GM21723 (cell line): ENCODE results near the gene TXN.

ENCODE experiments used
- ATAC-seq: cut with Tn5 transposase; IDR thresholded peaks from one replicate; pipeline ENCODE4 v1.9.1; 2021; ENCODE audit warnings: mild to moderate bottlenecking, moderate library complexity; ENCODE audit not compliant: unreplicated experiment

Gene TXN

DNA sequence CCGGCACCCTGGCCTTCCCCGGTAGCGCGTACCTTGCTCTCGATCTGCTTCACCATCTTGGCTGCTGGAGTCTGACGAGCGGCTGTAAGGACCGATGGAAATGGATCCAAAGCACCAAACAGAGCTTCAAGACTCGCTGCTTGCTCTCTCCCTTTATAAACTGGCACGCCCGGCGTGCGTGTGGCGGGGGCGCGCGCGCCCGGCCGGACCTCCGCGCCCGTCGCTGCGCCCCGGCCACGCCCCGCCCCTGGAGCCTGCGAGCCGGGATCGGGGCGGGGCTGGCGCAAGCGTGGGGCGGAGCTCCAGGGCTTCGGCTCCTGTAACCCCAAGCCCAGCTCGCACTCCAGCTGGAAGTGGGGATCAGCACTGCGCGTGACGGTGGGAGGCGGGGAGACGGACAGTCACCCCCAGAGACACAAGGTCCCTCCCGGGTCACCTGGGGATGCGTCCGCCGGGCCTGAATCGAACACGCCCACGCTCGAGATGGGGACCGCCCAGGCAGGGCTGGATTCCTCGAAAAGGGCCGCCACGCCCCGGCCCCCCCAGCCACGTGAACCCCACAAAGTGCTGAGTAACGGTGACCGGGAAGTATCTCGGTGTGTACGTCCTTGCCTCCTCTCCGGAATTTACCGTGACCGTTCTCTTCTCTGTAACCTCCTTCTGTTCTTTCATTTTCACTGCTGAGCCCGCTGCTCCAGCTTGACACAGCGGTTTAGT is at the start of gene TXN:
TSS of gene TXN (minus strand) at position 128 of the 717 bp plus-strand sequence. CDS start at position 56, 72 bp downstream.
- peak; percentile 70 for ATAC-seq

DNA sequence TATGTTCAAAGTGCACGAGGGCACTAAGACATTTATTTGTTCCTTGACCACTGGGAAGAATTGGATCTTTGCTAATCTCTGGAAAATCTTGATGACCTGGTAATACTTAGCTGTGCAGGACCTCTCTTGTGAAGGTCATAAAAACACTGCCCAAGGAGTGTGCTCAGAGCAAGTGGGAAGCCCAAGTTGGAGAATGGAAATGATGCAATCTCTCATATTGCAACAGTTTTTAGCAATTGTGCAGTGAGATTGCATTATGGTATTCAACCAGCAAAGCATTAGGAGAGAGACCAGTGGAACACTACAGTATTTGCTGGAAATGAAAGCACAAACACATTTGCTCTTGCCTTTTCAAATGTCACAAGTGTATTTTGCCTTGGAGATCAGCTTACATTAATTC is 46.8 kb upstream of the TXN start:
- no peak for ATAC-seq

DNA sequence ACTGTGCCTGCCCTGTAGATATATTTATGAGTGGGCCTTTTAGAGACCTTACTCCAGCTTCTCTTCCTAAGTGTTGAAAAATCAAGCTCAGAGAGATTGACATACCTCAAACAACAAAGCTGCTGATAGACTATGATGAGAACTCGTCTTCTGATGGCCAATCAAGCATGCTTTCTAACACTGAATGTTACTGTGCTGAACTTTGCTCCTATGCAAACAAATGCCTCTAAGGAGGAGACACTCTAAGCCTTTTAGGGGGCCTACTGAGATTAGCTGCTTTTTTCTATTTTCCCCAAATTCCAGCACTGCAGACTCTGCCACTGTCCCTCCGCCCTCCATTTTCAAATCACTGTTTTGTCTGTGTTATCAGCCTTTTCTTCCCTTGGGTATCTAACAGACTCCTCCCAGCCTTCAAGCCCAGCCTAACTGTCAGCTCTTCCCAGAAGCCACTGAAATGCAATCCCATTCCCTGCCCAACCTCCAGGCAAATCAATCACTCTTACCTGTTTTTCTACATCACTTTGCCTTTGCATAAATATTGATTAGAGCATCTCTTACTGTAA is 41.8 kb upstream of the TXN start:
- ATAC-seq = no peak

DNA sequence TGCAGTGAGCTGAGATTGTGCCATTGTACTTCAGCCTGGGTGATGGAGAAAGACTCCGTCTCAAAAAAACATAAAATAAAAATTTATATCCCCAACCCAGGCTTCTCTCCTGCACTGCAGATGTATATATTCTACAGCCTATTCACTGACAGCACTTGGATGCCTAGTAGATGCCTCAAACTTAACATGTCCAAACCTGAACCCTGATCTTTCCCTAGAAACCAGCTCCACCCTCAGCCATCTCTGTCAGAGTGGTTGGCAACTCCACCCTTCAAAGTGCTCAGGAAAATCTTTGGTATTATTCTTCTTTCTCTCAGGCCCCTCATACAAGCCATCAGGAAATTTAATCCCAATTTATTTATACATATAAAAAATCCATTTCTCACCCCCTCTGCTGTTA is 36.9 kb upstream of the TXN start:
- no peak for ATAC-seq

DNA sequence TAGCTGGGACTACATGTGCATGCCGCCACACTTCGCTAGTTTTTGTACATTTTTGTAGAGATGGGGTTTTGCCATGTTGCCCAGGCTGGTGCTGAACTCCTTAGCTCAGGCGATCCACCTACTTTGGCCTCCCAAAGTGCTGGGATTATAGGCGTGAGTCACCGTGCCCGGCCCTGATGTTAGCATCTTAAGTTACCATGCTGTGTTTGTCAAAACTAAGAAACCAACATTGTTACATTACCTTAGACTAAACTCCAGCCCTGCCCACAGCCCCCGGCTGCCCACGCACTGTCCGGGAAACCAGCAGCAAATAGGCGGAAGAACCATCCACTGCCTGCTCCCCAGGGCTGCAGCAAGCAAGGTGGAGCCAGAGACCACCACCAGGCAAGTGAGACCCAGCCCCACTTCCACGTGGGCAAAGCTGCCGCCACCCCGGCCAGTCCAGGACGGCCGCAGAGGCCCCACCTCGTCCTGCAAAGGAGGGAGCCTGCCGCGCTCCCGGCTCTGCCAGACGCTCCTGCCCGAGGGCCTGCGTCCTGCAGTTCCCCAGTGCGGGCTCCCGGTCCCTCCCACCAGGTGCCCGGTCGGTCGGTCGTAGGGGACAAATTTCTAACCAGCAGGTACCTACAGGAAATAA is 35.7 kb upstream of the TXN start:
- ATAC-seq = no peak

DNA sequence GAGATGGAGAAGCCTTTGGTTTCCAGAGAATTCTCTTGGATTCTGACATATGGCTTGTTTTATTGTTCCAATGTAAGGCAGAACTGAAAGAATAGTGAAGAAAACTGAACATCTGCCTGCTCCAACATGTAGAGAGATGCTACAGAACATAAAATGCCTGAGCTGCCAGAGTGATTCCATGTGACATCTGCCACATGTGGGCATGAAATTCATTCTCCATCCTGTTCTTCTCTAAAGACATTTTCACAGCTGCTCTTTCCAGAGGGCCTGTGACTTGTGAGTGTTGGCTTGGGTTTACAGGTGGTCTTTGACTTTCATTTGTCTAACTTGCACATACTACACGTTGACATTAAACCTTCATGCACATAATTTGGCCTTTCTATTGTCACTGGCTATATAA is 33.7 kb upstream of the TXN start:
- no peak for ATAC-seq

DNA sequence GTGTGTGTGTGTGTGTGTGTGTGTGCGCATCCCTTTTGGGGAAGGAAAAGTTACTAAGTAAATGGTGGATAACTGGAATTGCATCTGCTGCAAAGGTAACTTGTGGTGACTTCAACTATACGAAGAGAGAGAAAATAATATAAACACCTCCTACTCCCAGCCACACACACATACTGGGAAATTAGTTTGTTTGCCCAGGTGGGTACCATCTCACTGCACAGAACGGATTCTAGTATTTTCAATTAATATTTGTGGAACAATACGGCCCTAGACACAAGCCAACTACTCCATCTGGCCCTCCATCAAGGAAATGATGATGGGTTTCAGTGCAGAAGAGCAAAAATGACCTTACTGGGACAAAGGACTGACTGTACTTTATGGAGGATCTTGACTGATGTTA is 32.2 kb upstream of the TXN start:
- ATAC-seq = no peak

DNA sequence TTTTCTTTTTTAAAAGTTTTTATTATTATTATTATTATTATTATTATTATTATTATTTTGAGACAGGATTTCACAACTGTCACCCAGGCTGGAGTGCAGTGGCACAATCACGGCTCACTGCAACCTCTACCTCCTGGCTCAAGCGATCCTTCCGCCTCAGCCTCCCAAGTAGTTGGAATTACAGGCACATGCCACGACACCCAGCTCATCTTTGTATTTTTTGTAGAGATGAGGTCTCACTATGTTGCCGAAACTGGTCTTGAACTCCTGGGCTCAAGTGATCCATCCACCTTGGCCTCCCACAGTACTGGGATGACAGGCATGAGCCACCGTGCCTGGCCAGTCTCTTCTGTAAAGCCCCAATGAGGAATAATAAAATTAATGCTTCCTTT is 31.0 kb upstream of the TXN start:
- no peak for ATAC-seq

DNA sequence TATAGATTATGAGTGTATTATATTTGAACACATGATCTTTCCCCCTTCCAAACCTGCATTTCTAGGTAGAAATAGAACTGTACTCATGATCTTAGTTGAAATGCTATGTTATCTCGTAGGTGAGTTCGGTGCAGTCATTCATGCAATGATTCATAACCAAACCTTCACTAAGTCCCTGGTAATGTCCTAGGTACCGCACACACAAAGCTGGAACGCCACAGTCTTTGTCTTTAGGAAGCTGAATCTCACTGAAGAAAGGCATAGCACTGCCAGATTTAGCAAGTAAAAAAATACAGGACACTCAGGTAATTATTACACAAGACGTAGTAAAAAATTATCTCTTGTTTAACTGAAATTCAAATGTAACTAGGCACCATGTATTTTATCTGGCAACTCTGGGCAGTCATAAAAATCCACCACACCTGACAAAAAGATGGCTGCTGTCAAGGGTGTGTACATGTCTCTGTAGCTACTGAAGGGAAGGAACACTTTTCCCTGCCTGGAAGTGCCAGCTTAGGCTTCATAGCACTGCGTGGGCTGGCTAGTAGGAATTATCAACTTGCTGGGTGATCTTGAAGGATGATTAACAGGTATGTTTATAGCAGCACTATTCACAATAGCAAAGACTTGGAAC is 28.0 kb upstream of the TXN start:
- no peak for ATAC-seq

DNA sequence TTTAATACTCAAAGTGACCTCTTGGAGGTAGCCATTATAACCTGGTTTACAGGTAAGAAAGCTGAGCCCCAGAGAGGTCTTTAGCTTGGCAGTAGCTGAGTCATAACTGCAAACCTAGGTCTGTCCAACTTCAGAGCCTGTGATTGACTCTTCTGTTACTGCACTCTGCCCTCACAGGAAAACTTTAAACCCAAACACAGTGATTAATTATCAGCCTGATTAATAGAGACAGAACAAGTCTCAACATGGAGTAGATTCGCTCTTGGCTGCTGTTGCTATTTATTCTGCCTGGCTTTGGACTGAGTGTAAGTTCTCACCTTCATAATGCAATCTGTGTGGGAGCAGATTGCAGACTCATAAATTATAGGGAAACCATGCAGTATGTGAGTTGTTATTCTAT is 27.4 kb upstream of the TXN start:
- no peak for ATAC-seq

DNA sequence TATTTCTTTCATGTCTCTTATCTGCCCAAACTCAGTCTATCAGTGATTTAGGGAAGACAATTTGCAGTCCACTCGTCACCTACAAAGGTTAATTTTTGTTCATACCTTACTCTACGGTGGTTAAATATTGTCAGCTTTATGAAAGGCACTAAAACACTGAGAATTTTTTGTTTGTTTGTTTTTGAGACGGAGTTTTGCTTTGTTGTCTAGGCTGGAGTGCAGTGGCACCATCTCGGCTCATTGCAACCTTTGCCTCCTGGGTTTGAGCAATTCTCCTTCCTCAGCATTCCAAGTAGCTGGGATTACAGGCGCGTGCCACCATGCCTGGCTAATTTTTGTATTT is 26.4 kb upstream of the TXN start:
- no peak for ATAC-seq

DNA sequence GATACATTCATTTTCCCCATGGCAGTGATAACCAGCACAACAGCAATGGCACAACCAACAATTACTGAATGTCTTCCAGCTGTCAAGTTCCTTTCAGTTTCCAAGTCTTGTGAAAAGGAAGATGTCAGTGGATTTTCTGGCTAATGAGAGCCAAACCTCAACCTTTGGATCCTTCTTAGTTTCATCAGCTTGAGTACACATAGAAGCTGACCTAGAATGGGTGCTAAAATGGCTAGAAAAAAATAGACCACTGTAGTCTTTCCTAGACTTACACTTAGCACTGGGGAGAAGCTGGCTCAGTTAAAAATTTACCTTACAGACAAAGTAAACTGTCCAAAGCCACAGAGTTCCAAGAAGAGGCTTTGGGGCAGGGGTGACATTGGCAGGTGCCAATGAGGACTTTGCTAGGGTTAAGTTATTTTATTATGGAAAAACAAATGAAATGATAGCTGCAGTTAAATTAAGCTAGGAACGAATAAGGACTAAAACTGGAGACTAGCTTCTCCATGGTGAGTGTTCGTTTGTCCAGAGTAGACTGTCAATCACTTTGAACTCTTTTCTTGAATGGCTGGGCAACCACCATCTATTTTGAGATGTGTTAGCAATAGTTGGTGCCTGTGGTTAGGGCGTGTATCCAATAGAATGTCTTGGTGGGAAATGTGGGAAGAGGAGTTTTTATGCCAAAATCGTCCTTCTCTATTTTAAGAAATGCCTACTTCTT is 25.9 kb upstream of the TXN start:
- ATAC-seq = no peak

DNA sequence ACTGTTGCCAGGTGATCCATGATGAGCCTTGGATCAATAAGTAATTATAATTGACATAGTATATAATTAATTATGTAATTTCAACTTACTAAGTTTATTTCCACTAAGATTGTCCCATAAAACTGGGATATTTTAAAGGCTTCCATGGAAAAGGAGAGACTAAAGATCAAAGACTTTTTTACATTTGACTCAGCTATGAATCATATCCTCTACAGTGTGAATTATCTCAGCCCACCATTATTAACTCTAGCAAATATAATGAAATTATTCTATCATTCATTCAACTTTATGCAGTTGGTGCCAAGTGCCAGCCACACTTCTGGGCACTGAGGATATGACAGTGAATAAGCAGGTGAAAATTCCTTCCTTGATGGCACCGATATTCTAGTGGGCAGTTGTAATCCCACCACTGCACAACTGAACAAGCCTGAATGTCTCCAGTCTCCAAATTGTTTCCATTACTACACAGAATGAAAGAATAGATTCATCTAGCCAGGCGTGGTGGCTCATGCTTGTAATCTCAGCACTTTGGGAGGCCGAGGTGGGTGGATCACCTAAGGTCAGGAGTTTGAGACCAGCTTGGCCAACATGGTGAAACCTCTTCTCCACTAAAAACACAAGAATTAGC is 21.9 kb upstream of the TXN start:
- no peak for ATAC-seq

DNA sequence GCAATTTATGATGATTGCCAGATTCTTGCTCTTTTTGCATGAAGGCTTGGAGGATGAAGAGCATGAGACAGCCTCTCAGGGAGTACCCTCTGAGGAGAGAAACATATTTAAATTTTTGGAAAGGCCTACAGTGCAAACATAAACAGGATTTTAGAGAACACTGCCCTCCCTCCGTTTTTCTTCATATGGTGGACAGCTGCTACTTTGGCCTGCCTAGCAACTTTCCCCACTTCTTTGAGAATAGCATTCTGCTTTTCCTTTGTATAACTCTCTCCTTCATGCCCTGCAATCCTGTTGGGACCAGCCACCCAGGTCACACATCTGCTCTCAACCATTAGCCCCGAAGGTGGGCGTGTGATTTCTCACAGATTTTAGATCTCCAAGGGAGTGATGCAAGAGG is 20.5 kb upstream of the TXN start:
- no peak for ATAC-seq

DNA sequence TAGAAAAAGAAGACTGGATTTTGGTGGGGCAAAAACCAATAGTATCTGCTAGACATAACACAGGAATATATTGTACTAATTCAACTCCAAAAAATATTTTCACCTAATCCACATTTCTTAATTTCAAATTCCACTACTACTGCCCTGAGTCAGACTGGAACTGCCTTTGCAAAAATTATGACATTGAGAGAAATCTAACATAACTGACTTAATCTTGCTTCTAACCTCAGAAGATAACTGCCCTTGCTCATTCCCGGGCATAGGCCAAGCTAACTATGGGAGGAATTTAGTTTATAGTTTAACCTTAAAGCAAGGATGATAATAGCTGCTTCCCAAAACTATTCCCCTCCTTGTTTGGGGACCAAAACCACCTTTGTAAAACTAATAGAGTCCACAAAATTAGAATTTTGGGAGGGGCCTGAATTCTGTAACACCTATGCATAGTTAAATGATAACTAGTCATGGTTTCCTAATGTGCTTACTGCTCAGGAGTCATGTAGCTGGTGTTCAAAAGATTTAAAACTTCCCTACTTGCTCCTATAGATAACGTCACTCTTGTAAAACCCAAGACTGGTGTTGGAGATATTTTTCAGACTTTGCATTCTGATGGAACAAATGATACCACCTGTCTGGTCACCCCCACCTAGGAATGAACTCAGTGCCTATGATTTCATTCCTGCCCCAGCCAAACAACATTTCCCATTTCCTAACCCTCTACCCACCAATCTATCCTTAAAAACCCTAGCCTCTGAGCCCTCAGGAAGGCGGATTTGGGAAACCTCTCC is 14.1 kb upstream of the TXN start:
- no peak for ATAC-seq

DNA sequence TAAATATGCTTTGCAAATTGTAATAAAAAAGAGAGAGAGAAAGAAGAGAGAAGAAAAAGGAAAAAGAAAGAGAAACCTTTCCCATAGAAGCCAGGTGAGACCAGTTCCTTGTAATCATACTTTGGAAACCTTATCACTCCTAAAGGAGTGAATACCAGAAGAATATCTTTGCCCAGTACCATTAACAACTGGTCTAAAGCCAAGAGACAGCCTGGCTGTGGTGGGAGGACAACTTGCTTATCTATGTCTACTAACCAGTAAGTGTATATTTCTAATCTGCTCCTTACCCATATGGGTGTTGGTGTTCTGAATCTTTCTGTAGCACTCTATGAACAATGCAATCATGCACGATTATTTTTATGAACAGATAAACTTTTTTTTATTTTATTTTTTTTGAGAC is 10.5 kb upstream of the TXN start:
- ATAC-seq = no peak

DNA sequence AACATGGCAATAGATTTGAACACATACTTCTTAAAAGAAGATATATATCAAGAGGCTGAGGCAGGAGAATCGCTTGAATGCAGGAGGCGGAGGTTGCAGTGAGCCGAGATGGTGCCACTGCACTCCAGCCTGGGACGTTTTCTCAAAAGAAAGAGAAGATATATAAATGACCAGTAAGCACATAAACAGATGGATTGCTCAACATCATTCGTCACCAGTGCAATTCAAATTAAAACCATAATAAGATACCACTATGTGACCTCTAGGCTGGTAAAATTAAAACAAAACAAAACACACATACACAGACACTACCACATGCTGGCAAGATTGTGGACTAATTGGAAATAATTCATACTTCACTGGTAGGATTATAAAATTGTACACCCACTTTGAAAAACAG is 5.3 kb upstream of the TXN start:
- no peak for ATAC-seq

DNA sequence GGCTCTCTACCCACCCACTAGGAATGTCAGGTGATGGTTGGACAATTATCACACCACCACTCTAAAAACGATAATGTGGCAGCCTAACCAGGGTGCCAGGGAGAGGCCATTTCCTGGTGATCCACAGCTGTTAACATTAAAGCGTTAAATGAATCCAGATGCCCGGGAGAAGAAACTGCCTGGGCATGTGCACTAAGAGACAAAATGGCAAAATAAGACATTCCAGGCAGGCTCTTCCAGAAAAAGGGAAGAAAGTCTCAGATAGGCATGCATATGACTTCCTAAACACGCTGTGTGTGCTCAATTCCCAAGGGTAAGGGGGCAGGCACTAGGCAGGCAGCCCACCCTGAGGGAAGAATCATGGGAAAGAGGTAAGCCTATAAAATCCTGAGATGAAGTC is 4.6 kb upstream of the TXN start:
- no peak for ATAC-seq

DNA sequence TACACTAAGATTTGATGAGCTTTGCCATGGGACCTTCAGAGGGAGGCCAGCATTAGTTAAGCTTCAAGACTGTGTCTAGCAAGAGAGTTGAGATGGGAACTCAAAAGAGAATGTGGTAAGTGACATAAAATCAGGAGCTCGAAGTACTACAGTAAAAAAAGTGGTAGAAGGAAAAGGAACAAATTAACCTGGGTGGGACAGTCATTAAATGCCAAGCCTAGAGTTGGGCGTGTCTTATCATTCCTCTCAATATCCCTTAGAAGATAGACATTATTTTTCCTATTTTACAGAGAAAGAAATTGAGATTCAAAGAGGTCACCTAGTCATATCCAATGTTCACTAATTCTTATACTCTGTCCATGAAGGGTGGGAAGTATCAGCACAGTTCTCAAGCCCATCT is 3.3 kb upstream of the TXN start:
- no peak for ATAC-seq

DNA sequence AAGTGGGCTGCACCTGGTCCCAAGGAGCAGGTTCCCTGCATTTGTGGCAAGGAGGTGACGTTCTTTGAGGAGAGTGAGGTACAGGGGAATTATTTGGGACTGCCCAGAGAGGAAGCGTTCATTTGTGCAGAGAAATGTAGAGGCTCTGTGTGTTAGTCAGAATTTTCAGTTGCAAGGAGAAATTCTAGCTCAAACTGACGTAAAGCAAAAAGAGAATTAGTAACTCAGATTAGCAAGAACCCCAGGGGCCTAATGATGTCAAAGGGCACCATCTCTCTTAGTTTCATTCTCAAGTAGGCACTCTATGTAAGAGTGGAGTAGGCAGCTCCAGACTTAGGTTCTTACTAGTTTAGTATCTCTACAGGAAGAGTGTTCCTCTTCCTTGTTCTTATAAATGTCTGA is 2.4 kb upstream of the TXN start:
- ATAC-seq = no peak
